HFFc6 (cell line): ENCODE data around the gene RBFOX1. TPM values are rescaled to one million over a fixed set of nuclear protein-coding genes. Genes with fewer than 3 reads are reported as not detected.
A peak's percentile ranks its signal among the peaks of the same experiment; 100 is the strongest.

Experiments
- DNase-seq: peaks from one replicate; pipeline ENCODE4 v3.0.0-alpha.2; 2018
- H3K27ac Mint-ChIP-seq: 2 replicates; pipeline ENCODE4 v1.8.0; 2020; ENCODE audit warnings: mild to moderate bottlenecking, mixed read lengths
- H3K27me3 Mint-ChIP-seq: 2 replicates; pipeline ENCODE4 v1.8.0; 2021; ENCODE audit warnings: mild to moderate bottlenecking, moderate library complexity, mixed read lengths; ENCODE audit not compliant: insufficient read depth
- H3K36me3 Mint-ChIP-seq: 2 replicates; pipeline ENCODE4 v1.8.0; 2021; ENCODE audit warnings: low read depth, mixed read lengths
- H3K4me1 Mint-ChIP-seq: 2 replicates; pipeline ENCODE4 v1.8.0; 2020; ENCODE audit warnings: low read depth, mixed read lengths
- H3K4me3 Mint-ChIP-seq: 2 replicates; pipeline ENCODE4 v1.8.0; 2020; ENCODE audit warnings: mild to moderate bottlenecking, moderate library complexity, mixed read lengths
- H3K9me3 Mint-ChIP-seq: 2 replicates; pipeline ENCODE4 v1.8.0; 2020; ENCODE audit warnings: mild to moderate bottlenecking, mixed read lengths
- total RNA-seq, 6 experiments: library from RNA; stranded (reverse); fragmentation: NEBNext Ultra II Directional; extraction: Animal tissue kit (Norgen Biotek cat#: 25700); gene quantifications; 2 replicates in 1 of 6; 3 replicates in 5 of 6; pipeline ENCODE4 v1.2.3, GENCODE V29; 2021
- TF ChIP-seq, protein P1 (sequence below): fragments of 200-600 bp; sonication (generic); IDR thresholded peaks from 2 replicates; pipeline ENCODE4 v1.5.0; 2021; ENCODE audit warnings: antibody characterized with exemption, mild to moderate bottlenecking

RBFOX1 gene
- total RNA-seq, 6 experiments from 2014 or later: not detected

DNA sequence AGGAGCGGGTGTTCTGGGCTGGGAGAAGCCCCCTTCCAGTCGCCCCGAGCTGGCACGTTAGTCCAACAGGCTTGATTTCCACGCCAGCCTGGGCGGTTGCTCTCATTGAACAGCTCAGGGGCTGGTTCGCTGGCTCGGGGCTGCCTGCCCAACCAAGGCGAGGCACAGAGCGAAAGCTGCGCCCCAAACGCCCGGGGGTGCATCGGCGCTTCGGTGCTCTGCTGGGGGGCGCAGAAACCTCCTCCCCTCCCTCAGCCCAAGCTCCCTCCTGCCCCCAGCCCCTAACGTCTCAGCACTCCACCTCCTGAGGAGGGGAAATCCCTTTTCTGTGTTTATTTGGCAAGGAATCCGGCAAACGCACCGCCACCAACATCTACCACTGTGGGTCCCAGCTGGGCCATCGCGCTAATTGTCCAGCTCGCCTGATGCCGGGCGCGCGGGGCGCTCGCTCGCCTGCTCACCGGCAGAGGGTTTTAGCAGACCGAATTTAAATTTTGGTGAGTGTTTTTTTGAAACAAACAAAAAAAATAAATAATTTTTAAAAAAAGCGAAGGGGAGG is 29.5 kb upstream of the RBFOX1 start:
- Mint-ChIP-seq H3K4me3 (no peak overlapping the region), H3K36me3 (no peaks in the 10 kb centered on the region), H3K27ac (no peak overlapping the region), H3K4me1 (no peaks in the 10 kb centered on the region), H3K27me3 (no peaks in the 10 kb centered on the region; the same call in 1 of the 2 replicates), H3K9me3 (peaks cover 37% of the 10 kb centered on the region)
- TF ChIP-seq, protein P1, sequence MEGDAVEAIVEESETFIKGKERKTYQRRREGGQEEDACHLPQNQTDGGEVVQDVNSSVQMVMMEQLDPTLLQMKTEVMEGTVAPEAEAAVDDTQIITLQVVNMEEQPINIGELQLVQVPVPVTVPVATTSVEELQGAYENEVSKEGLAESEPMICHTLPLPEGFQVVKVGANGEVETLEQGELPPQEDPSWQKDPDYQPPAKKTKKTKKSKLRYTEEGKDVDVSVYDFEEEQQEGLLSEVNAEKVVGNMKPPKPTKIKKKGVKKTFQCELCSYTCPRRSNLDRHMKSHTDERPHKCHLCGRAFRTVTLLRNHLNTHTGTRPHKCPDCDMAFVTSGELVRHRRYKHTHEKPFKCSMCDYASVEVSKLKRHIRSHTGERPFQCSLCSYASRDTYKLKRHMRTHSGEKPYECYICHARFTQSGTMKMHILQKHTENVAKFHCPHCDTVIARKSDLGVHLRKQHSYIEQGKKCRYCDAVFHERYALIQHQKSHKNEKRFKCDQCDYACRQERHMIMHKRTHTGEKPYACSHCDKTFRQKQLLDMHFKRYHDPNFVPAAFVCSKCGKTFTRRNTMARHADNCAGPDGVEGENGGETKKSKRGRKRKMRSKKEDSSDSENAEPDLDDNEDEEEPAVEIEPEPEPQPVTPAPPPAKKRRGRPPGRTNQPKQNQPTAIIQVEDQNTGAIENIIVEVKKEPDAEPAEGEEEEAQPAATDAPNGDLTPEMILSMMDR: no peak
- no peak for DNase-seq

DNA sequence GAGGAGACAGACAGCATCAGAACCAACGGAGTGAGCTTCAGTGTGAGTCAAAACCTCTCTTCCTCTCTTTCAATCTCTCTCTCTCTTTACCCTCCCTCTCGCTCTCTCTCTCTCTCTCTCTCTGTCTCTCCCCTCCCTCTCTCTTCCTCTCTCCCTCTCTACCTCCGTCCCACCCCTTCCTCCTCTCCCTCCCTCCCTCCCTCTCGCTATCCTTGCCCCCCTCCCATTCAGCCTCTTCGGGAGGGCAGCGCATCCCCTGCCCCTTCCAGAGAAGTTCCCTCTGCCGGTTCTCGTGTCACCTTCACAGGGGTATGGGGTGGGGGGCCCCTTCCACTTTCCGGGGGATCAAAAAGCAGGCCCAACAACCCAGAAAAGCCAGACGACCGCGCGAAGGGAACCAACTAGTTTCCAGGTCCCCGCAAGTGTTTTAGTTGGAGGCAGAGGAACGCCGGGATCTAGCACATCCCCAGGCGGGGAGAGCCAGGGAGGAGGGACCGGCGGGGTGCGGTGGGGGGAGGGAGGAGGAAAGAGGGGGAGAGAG is 28.9 kb upstream of the RBFOX1 start:
- Mint-ChIP-seq H3K36me3 (no peaks in the 10 kb centered on the region), H3K4me1 (no peaks in the 10 kb centered on the region), H3K27me3 (no peaks in the 10 kb centered on the region; the same call in 1 of the 2 replicates), H3K9me3 (peaks cover 41% of the 10 kb centered on the region), H3K4me3 (no peak overlapping the region), H3K27ac (no peak overlapping the region)
- TF ChIP-seq, protein P1: no peak
- DNase-seq: no peak

DNA sequence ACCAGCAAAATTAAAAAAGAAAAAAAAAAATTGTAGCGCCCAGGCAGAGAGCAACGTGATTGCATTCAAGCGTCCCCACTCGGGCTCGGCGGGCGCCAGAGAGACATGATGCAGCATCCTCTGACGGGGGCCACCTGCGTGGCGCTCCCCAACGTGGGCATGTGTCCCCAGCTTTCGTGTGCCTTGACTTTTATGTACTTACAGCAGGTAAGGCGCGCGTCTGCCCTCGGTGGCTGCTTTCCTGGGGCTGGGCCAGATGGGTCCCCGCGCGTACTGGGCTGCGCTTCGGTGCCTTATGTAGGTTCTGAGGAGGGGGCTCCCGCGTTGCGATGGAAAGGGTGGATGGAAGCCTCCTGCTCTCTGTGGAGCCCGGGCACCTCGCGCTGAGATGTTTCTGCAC is 28.4 kb upstream of the RBFOX1 start:
- Mint-ChIP-seq H3K4me1 (no peaks in the 10 kb centered on the region), H3K27me3 (no peaks in the 10 kb centered on the region; the same call in 1 of the 2 replicates), H3K36me3 (no peaks in the 10 kb centered on the region), H3K4me3 (no peak overlapping the region), H3K27ac (no peak overlapping the region), H3K9me3 (peaks cover 43% of the 10 kb centered on the region)
- DNase-seq: no peak
- TF ChIP-seq, protein P1: no peak

DNA sequence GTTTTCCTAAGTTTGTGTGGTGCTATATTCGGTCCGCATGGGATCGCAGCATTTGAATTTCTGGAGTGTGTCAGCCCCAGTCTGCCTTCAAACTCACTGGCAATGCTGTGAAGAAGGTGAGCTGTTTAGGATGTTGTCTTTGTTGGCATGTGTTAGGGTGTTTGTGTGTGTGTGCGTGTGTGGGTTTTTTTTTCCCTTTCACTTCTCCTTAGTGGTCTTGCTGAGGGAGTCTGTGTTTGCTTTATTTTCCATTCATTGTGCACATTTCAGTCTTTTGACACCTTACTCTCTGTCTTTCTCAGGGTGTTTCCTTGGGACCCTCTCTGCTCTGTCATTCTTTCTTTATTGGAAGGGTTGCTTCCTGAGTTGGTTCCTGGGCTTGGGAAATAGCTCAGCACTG is 27.7 kb upstream of the RBFOX1 start:
- Mint-ChIP-seq H3K27ac (no peak overlapping the region), H3K4me1 (no peaks in the 10 kb centered on the region), H3K9me3 (peaks cover 43% of the 10 kb centered on the region), H3K36me3 (no peaks in the 10 kb centered on the region), H3K27me3 (no peaks in the 10 kb centered on the region; the same call in 1 of the 2 replicates), H3K4me3 (no peak overlapping the region)
- DNase-seq: no peak
- TF ChIP-seq, protein P1: no peak

DNA sequence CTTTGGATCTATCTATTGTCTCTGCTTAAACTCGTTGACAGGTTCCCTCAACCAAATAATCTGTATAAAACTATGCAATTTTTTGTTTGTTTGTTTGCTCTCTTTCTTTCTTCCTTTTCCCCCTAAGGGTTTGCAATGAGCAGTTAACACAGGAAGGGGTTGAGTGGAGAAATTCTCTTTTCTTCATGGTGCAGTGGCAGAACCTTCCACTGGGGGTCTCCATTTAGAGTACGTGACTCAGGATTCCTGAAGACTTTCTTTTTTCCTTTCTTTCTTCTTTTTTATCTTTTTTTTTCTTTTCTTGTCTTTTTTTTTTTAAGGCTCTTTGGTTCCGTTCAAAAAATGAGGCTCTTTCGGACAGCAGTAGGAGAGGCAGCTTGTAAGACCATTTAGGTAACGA is 19.5 kb upstream of the RBFOX1 start:
- Mint-ChIP-seq H3K36me3 (no peaks in the 10 kb centered on the region), H3K27me3 (no peaks in the 10 kb centered on the region; the same call in 1 of the 2 replicates), H3K4me3 (no peak overlapping the region), H3K4me1 (no peaks in the 10 kb centered on the region), H3K9me3 (peaks cover 28% of the 10 kb centered on the region), H3K27ac (no peak overlapping the region)
- no peak for DNase-seq
- TF ChIP-seq, protein P1: peak; percentile 52
